OCI-LY1 (cell line): Measurements from ENCODE around the gene ZNF232.

Experiments
- CTCF ChIP-seq: fragments of 200-600 bp; sonication (generic), shearing (Covaris generic); IDR thresholded peaks from 2 replicates; pipeline ENCODE4 v1.5.1; 2017; ENCODE audit warnings: mild to moderate bottlenecking, antibody characterized with exemption, low read length, moderate library complexity, mixed read lengths
- EZH2 ChIP-seq: fragments of 200-600 bp; sonication (generic), shearing (Covaris generic); IDR thresholded peaks from 2 replicates; pipeline ENCODE4 v1.8.0; 2017; ENCODE audit warnings: borderline replicate concordance, mixed run types, mild to moderate bottlenecking, antibody characterized with exemption, low read length, moderate library complexity, mixed read lengths

DNA sequence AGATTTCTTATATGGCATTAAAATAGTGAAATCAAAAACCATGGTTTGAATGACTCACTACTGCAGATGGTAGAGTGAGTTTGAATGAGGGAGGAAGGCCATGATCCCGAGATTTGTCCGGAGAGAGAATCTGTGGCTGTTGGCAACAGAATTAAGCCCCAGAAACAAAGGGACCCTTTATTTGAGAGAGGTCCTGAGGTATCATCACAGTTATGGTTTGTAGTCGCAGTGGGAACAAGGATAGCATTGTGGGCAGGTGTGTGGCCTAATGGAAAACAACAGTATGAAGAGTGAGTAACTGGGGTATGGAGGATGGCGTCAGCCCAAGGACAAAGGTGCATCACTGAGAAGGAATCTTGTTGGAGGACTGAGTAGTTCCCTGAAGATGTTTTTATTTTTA lies 42.0 kb downstream of the ZNF232 start:
- no peak for TF ChIP-seq CTCF
- TF ChIP-seq EZH2: no peak
